HG03520 (cell line): ENCODE results near the gene SECTM1.

ENCODE experiments used
- ATAC-seq: cut with Tn5 transposase; IDR thresholded peaks from one replicate; pipeline ENCODE4 v1.9.1; 2021; ENCODE audit warnings: mild to moderate bottlenecking, moderate library complexity; ENCODE audit not compliant: unreplicated experiment

SECTM1 gene

DNA sequence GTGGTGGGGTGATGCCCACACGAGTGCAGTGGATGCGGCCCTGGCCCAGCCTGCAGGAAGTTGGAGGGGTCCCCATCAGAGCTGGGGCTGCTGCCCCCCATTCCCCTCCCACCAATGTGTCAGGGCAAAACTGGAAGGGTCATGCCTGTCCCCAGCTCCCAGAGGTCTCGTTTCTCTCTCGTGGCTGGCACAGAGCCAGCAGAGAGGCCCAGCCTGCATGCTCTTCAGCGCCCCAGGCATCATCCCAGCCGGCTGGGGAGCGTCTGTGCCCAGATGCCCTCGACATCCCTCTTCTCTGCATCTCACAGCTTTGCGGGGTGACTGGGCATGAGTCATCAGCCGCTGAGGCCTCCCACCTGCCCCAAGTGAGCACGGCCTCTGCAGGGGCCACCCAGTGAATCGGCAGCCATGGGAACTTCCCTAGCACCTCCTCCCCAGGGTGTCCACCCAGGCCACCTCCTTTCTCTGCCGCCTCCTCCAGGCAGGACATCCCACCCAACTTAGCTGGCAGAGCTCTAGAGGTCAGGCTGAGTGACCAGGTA, 50.3 kb downstream of the SECTM1 start:
- ATAC-seq = no peak

DNA sequence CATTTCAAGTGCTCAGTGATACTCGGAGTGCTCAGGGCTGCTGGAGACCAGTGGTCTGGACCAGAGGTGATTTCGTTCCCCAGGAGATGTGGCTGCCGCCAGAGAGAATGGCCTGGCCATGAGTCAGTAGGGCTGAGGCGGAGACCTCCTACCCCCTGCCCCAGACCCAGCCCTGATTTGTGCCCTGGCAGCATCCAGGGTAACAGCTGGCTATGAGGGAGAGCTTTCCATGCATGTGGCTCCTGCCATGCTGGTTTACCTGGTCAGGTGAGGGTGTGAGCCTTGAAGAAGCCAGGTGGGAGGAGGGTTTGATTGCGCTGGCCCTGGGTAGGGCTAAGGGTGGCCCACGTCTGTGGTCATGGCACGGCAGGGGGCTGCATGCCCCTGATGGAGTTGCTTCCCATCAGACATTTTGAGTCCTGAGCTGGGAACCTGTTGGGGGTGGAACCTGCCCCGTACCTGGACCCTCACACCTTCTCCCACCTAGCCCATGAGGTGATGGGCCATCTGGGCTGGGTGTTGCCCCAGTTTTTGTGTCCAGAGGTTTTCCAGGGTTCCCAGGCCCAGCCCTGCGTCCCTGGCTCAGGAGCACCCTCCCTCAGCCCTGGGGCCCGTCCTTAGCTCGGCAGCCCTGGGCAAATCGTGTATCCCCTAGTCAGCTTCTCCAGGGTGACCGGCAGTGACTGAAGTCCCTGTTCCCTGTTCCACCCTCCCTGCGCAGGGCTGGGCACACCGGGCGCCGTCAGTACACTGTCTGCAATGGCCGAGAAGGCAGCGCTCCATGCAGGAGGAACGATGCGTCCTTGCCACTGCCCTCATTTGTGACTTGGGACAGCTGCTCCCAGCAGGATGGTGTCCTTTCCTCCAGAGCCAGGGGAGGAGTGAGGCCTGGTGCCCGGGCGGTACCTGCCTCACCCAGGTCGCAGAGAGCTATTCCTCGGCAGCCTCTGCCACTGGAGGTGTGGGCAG, 51.0 kb downstream of the SECTM1 start:
- ATAC-seq = no peak

- no peak for ATAC-seq
Observed at GRCh38 chr17:82281502-82282238, 51.9 kb downstream of the SECTM1 start.

GRCh38 chr17:82281076-82281475, 52.5 kb downstream of the SECTM1 start:
- no peak for ATAC-seq

- ATAC-seq = no peak
Observed at GRCh38 chr17:82280537-82280936, 53.0 kb downstream of the SECTM1 start.

DNA sequence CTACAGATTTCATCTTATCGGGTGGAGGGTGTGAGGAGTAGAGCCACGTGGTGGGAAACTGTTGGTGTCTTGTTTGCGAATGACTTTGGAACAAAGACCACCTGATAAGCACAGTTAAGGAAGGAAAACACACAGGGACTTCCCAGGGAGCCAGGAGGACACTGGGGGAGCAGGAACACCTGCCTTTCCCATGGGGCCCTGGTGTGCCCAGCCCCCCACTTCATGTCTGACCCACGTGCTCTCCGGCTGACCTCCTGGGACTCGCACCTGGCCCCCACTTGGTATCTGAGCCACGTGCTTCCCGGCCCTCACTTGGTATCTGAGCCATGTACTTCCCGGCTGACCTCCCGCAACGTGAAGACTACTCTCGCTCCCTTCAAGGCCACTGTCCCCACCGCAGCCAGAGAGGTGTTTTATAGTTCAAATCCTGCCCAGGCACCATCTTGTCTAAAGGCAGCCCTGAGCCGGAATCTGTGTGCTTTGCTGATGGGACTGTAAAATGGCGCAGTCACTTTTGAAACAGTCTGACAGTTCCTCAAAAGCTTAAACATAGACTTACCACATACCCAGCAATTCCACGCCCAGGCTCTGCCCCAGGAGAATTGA, 54.7 kb downstream of the SECTM1 start:
- no peak for ATAC-seq

- no peak for ATAC-seq
Observed at GRCh38 chr17:82278308-82278707, 55.3 kb downstream of the SECTM1 start.

DNA sequence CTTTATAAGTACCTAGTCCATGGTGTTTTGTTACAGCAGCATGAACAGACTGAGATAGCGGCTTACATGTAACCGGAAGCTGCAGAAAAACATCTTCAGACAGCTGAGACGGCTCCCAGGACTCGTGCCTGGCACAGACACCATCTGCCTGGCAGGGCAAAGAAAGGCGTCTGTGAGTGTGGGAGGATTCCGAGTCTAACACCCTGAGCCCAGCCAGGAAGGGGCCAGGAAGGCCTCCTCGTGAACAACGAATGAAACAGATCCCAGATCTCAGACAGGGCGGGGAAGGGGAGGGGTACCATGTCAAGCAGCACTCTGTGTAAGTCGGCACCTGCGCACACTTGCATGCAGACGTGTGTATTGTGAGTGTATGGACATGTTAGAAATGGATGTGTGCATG, 55.7 kb downstream of the SECTM1 start:
- ATAC-seq = no peak

DNA sequence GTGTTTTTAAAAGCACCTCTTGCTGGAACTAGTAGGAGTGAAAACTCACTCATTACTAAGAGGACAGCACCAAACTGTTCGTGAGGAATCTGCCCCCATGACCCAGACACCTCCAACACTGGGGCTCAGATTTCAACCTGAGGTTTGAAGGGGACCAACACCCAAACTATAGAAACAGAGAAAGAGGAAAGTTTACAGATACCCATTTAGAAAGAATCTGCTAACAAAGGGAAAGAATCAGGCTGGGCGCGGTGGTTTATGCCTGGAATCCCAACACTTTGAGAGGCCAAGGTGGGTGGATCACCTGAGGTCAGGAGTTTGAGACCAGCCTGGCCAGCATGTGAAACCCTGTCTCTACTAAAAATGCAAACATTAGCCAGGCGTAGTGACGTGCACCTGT, 56.6 kb downstream of the SECTM1 start:
- no peak for ATAC-seq

DNA sequence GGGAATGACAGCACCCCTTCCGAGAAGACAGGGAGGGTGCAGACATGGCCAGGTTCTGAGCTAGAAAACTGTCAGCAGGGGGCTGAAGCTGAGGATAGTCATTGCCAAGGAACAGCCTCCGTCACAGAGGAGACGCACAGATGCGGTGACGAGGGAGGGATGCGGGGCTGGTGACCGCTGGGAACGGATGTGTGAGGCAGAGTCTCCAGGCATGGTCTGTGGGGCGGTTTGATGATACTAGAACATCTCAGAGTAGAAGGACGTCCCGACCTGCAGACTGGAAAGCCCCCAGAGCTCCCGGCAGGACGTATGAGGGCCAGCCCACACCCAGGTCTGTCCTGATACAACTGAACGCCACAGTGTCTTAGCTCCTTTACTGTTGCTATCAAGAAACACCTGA, 58.2 kb downstream of the SECTM1 start:
- no peak for ATAC-seq

DNA sequence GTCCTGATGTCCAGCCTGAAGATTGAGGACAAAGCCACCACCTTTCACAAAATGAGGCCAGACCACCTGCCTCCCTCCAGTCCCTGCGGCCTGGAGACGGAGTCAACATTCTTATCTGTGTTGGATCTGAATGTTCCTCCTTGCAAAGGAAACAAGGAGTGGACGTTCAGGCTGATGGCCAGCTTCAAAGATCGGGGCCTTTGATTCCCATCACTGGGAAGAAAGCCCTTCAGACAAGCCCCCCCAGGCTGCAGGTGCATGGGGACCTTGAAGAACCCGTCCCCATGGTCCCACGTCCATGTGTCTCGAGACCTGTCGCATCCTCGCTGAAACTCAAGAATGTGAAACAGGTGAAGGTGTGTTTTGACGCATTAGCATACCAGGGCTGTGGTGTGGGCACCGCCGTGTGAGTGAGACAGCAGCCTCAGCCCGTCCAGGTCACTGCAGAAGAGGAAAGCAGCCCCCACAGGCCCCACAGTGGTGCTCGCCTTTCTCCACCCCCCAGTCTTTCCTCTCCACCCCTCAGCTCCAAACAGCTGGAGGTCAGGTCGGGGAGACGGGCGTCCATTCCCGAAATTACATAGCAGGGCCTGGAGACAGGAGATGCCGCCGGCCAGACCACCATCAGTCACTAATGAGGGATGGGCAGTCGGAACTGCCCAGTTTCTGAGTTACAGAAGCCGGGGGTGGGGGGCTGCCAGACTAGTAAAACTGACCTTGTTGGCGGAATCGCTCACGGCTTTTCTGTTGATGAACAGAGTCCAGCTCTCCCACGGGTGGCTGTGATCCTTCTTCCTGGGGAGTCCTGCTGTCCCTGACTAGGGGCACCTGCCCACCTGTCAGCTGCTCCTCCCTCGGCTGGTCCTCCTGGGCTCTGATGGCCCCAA, 59.2 kb downstream of the SECTM1 start:
- no peak for ATAC-seq

DNA sequence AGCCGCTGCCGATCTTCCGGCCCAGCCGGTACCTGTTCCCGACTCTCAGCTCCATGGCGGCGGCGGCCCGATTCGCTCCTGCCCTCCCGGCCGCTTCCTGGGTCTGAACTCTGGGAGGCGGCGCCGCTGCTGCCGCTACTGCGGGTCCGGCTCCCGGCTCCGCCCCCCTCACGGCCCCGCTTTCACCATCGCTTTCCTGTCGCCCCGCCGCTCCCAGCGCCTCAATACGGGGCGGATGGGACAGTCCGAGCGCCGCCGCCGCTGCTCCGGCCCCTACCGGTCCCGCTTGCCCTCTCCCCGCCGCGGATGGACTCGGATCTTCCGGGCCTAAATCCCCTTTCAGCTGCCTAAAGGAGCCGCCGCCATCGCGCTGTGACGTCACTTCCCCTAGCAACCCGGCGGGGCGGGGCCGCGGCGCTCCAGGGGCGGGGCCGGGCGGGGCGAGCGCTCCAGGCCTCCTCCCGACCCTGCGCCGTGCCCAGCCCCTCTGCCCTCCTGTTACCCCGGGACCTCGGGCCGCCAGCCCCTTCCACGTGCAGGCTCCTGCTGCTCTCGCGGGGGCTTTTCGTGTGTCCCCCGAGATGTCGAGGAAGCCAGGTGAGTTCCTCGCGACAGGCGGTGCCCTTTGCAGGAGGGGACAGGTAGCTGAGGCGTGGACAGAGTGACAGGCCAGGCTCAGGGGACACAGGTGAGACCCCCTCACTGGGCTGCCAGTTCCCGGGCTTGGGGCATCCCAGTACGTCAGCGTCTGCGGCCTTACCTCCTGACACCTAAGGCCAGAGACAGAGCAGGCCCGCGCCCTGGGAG, 60.0 kb downstream of the SECTM1 start, which contains the start of gene CSNK1D:
CSNK1D (minus strand) TSS at position 374 of the 807 bp plus-strand sequence; CDS start at position 55, 319 bp downstream.
- ATAC-seq = peak; percentile 67

DNA sequence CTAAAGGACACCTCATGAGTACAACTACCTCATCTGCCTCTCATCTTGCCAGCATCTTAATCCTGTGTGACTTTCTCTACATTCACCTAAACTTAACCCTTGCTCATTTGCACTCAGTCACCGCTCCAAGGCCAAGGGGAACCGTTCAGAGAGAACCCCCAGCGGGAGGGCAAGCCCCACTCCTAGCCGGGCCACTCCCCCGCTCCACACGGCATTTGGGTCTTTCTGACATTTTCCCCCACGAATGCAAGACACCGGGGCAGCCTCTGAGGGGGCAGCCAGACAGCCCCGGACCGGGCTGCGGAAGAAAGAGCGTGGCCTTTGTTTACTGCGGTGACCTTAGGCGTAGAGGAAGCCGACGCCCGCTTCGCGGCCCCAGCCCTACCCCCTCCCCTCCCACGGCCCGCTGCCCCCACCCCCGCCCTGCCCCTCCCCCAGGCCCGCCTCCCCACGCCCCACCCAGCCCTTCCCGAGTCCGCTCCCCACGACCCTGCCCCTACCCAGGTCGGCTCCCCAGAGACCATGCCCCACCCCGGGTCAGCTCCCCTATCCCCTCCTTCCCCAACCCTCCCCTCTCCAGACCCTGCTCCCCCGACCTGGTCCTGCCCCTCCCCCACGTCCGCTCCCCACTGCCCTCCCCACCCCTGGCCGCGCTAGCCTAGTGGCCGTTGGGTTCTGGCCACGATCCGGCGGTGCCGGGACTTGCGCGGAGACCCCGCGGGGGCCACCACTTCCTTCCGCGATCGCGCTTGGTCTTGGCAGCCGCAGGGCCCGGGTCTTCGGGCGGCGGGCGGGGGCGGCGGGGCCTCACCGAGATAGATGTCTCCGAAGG, 60.9 kb downstream of the SECTM1 start:
- peak; percentile 4 for ATAC-seq

DNA sequence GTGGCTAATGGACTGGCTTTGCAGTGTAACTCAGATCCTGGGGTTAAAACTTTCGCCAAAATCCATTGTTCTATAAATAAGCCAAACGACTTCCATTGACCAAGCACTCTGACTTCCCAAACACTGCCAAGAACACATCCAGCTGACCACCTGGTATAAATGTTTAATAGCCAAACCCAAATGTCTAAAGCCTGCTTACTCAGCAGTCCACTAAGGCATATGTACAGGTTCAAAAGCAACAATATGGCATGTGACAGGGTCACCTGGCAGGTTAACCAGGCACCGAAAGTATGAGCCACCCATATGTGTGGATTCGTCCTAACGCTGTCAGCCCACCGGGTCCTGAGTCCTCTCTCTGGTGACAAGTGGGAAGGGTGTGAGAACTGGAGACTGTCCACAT, 62.2 kb downstream of the SECTM1 start:
- ATAC-seq = no peak
